ENCODE data around the gene IFFO2. TPM values are rescaled to one million over a fixed set of nuclear protein-coding genes. Genes with fewer than 3 reads are reported as not detected.

IFFO2 gene
- total and polyA plus RNA-seq, 2 of the 13 experiments (the other 11 are each of a cell fraction or from before 2014, with no cell fraction given), result 7.3 to 16.7 TPM

GRCh38 chr1:18950401-18951026 lies 6.0 kb downstream of the IFFO2 start (continued):
- TF ChIP-seq ZNF768 (CRISPR knock-in tag; IDR thresholded peaks at IDR 0.05) (peak; percentile 96), PATZ1 (CRISPR knock-in tag; IDR thresholded peaks at IDR 0.05) (peak; percentile 83), ISL2 (CRISPR knock-in tag; IDR thresholded peaks at IDR 0.05) (0 out of 2 replicates have a peak, but pooled peaks have one; percentile 29), SALL2 (CRISPR knock-in tag; IDR thresholded peaks at IDR 0.05) (0 out of 2 replicates have a peak, but pooled peaks have one; percentile 25), ZNF737 (CRISPR knock-in tag; IDR thresholded peaks at IDR 0.05; ENCODE audit: borderline replicate concordance) (no peak), SRSF9 (IDR thresholded peaks at IDR 0.05; ENCODE audit: borderline replicate concordance, insufficient read depth, low read depth, low read length, poor library complexity, severe bottlenecking) (no peak), ZBTB20 (CRISPR knock-in tag; IDR thresholded peaks at IDR 0.05; ENCODE audit: borderline replicate concordance, low read depth) (0 out of 2 replicates have a peak, but pooled peaks have one; percentile 44), HMGXB4 (CRISPR knock-in tag; IDR thresholded peaks at IDR 0.05; ENCODE audit: borderline replicate concordance in 1 of 2, low read depth in 1 of 2) (0 out of 4 replicates have a peak, but pooled peaks of 1 of the 2 experiments have one; percentile 2), KLF12 (CRISPR knock-in tag; IDR thresholded peaks at IDR 0.05; ENCODE audit: borderline replicate concordance) (peak; percentile 40; the same call in 1 of the 2 replicates), HOXA3 (CRISPR knock-in tag; IDR thresholded peaks at IDR 0.05) (peak; percentile 52), TFAP4 (IDR thresholded peaks at IDR 0.05; ENCODE audit: borderline replicate concordance, low read depth) (peak; percentile 81; the same call in 1 of the 2 replicates), CREM (IDR thresholded peaks at IDR 0.05) (peak; percentile 11; the same call in 1 of the 2 replicates), CREM (CRISPR knock-in tag; IDR thresholded peaks at IDR 0.05) (no peak), RCOR2 (CRISPR knock-in tag; IDR thresholded peaks at IDR 0.05) (no peak), SAFB2 (CRISPR knock-in tag; IDR thresholded peaks at IDR 0.05; ENCODE audit: borderline replicate concordance, low read depth) (no peak), ZNF777 (CRISPR knock-in tag; IDR thresholded peaks at IDR 0.05) (peak; percentile 28; the same call in 1 of the 2 replicates), ZNF564 (CRISPR knock-in tag; IDR thresholded peaks at IDR 0.05) (0 out of 2 replicates have a peak, but pooled peaks have one; percentile 28), LCORL (IDR thresholded peaks at IDR 0.05) (no peak), LCORL (CRISPR knock-in tag; IDR thresholded peaks at IDR 0.05) (peak; percentile 60), NFRKB (IDR thresholded peaks at IDR 0.05) (no peak), TBX3 (IDR thresholded peaks at IDR 0.05; ENCODE audit: borderline replicate concordance) (no peak), ZMAT3 (CRISPR knock-in tag; conservative IDR thresholded peaks at IDR 0.05) (0 out of 2 replicates have a peak, but pooled peaks have one; percentile 30)
- TF ChIP-seq, protein P1, sequence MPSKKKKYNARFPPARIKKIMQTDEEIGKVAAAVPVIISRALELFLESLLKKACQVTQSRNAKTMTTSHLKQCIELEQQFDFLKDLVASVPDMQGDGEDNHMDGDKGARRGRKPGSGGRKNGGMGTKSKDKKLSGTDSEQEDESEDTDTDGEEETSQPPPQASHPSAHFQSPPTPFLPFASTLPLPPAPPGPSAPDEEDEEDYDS (CRISPR knock-in tag; IDR thresholded peaks at IDR 0.05), result 0 out of 2 replicates have a peak, but pooled peaks have one; percentile 22
- TF ChIP-seq, protein P2, sequence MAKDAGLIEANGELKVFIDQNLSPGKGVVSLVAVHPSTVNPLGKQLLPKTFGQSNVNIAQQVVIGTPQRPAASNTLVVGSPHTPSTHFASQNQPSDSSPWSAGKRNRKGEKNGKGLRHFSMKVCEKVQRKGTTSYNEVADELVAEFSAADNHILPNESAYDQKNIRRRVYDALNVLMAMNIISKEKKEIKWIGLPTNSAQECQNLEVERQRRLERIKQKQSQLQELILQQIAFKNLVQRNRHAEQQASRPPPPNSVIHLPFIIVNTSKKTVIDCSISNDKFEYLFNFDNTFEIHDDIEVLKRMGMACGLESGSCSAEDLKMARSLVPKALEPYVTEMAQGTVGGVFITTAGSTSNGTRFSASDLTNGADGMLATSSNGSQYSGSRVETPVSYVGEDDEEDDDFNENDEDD (CRISPR knock-in tag; IDR thresholded peaks at IDR 0.05; ENCODE audit: borderline replicate concordance), result peak; percentile 24; the same call in 1 of the 2 replicates
